NCI-H2171 (cell line): ENCODE measurements around the gene CEP164.

ENCODE experiments used
- DNase-seq: peaks from one replicate; lab custom pipeline; 2025; lab: John Stamatoyannopoulos, UW

The CEP164 gene

GRCh38 chr11:117421041-117421440 is 93.4 kb downstream of the CEP164 start:
- no peak for DNase-seq

GRCh38 chr11:117421476-117421875 is 93.8 kb downstream of the CEP164 start:
- DNase-seq = no peak

- DNase-seq = no peak
These were observed 95.5 kb downstream of the CEP164 start for GRCh38 chr11:117423046-117423575.

GRCh38 chr11:117424781-117425180 is 97.1 kb downstream of the CEP164 start:
- DNase-seq = no peak

- no peak for DNase-seq
These were observed 98.1 kb downstream of the CEP164 start for GRCh38 chr11:117425679-117426296.

- DNase-seq = no peak
These were observed 98.6 kb downstream of the CEP164 start for GRCh38 chr11:117426297-117426685.

- DNase-seq = no peak
These were observed 99.3 kb downstream of the CEP164 start for GRCh38 chr11:117426941-117427340.

- DNase-seq = no peak
These were observed 99.8 kb downstream of the CEP164 start for GRCh38 chr11:117427356-117427874.

GRCh38 chr11:117428186-117428855 is 100.7 kb downstream of the CEP164 start:
- no peak for DNase-seq

- no peak for DNase-seq
These were observed 101.2 kb downstream of the CEP164 start for GRCh38 chr11:117428856-117429229.

- DNase-seq = no peak
These were observed 102.8 kb downstream of the CEP164 start for GRCh38 chr11:117430293-117430955.

GRCh38 chr11:117431436-117431835 is 103.8 kb downstream of the CEP164 start:
- DNase-seq = no peak

- no peak for DNase-seq
These were observed 106.1 kb downstream of the CEP164 start for GRCh38 chr11:117433717-117434116.

GRCh38 chr11:117434481-117434880 is 106.8 kb downstream of the CEP164 start:
- DNase-seq = no peak

GRCh38 chr11:117435326-117435725 is 107.7 kb downstream of the CEP164 start:
- DNase-seq = no peak

- DNase-seq = no peak
These were observed 109.6 kb downstream of the CEP164 start for GRCh38 chr11:117437041-117437790.

- no peak for DNase-seq
These were observed 110.1 kb downstream of the CEP164 start for GRCh38 chr11:117437791-117438130.

GRCh38 chr11:117438371-117439000 is 110.8 kb downstream of the CEP164 start:
- DNase-seq = no peak

GRCh38 chr11:117439256-117439655 is 111.6 kb downstream of the CEP164 start:
- DNase-seq = no peak

GRCh38 chr11:117440258-117440657 is 112.6 kb downstream of the CEP164 start:
- DNase-seq = no peak

GRCh38 chr11:117441146-117441975 is 113.7 kb downstream of the CEP164 start:
- no peak for DNase-seq
